GM18498 (cell line): Measurements from ENCODE around the gene DRC3.

Source experiments
- ATAC-seq: cut with Tn5 transposase; IDR thresholded peaks from one replicate; pipeline ENCODE4 v1.9.1; 2021; ENCODE audit warnings: mild to moderate bottlenecking, moderate library complexity; ENCODE audit not compliant: unreplicated experiment

The DRC3 gene

DNA sequence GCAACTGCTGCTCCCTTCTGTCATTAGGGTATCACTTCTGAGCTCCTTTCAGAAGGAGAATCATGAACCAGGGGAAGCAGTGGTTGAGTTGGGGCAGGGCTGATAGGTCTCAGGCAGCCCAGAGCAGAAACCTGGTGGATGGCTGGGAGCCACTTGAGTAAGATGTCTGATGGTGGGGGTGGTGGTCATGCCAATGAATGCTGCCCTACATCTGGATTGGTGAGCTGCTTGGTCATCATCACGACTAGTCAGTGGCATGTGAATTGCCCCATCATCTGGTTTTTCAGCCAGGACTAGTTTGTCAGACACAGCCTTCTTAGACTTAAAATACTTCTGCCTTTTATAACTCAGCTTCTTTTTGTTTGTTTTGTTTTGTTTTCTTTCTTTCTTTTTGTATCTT, 69.1 kb downstream of the DRC3 start:
- no peak for ATAC-seq

DNA sequence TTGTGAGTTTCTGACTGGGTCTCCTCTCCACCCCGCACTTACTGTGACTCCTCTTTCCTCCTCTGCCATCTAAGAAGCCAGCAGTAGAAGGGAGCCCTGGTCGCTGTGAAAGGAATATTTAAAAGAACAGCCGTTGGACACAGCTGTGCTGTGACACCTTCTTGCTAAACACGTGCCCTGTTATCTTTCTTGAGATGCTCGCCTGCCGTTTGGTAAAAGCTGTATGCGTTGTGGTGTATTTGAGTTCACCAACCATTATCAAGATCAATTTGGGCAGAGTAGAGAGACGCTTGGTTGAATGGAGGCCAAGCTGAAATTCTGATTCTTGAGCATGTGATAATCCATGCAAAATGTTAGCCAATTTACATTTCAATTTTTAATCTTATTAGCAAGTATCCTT, 70.3 kb downstream of the DRC3 start:
- no peak for ATAC-seq

DNA sequence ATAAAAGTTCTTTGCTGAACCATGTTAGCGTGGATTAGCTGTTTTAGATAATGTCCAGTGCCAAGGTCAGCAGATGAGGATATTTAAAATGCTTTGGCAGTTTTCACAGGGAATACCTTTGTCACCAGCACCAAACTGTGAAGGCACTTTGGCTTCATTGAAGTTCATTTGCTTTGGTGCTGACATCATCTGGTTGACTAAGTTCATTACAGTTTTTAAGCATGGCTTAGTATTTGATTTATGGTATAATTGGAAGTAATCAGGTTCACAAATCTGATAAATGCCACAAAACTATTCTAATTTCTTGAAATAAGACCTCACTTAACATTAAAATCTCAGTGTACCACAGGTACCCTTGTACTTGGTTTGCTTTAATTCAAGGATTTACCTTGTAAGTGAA, 70.8 kb downstream of the DRC3 start:
- no peak for ATAC-seq

DNA sequence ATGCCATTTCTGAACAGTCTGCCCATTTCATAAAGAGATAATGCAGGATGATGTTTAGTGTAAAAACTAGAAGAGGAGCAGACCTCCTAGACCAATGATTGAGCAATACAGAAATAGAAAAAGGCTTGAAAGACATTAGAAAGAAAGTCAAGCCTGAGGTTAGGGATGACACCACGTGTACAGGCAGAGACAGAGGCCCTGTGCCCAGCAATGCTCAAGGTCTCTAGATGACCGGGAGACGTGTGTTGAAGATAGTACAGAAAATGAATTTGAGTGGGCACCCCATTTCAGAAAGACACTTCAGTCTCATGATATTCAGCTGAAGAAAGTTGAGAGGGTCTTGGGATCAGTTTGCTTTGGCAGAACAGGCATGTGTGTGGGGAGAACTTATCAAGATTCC, 71.9 kb downstream of the DRC3 start:
- ATAC-seq, result no peak

DNA sequence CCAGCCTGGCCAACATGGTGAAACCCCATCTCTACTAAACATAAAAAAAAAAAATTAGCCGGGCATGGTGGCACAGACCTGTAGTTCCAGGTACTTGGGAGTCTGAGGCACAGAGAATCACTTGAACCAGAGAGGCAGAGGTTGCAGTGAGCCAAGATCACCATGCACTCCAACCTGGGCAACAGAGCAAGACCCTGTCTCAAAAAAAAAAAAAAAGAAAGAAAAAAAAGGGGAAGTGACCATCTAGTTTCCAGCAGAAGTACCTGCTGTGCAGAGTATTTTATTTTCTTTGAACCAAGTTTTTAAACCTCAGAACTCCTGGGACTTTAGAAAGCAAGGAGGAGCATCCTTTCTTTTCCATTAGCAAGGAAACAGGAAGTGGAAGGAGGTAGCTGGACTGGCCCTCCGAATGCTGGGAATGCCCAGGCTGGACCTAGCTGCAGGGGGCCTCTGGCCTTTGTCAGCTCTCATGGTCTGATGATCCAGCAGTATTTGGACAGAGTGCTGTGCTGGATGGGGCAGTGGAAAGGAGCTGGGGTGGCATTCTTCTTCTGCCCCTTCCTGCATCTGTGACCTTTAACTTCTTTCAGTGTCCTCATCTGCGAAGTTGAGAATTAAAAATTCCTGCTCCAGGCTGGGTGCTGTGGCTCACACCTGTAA, 73.2 kb downstream of the DRC3 start:
- no peak for ATAC-seq

DNA sequence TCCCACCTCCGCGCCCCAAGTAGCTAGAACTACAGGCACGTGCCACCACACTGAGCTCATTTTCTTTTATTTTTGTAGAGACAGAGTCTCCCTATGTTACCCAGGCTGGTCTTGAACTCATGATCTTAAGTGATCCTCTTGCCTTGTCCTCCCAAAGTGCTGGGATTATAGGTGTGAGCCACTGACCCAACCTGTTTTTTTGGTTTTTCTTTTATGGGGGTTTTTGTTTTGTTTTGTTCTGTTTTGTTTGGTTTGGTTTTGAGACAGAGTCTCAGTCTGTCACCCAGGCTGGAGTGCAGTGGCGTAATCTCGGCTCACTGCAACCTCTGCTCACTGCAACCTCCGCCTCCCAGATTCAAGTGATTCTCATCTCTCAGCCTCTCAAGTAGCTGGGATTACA, 82.9 kb downstream of the DRC3 start:
- ATAC-seq, result no peak

DNA sequence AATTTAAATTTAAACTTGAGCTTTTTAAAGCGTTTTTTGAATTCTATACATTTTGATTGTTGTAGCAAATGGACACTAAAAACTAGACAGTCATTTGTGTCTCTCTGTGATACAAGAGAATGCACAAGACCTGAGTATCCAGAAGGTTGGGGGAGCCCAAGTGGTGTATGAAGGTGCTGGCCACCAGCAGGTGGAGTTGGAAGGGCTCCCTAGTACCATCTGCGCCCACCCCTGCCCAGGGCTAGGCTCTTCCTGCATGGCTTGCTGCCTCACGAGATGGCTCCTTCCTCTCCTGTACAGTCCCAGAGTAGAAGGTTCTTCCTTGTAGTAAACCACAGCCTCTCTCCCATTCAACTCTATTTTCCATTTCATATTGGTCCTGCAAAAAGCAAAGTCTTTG, 83.6 kb downstream of the DRC3 start:
- ATAC-seq, result no peak

DNA sequence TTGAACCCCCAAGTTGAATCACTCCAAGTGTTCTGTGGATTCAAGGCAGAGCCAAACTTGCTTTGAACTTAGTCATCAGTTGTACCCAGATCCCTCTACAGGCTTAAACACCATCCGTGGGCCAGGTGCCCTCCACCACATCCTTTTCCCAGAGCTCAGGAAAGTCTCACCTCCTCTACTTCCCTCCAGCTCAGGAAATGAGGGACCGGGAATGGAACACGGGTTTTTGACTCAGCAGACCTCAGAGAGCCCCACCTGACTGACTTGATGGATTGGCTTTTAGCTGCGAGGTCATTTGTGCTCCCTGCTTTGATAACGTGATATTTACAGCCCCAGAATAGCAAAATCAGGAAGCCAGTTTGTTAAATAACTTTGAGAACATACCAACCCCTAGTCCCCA, 86.6 kb downstream of the DRC3 start:
- no peak for ATAC-seq

DNA sequence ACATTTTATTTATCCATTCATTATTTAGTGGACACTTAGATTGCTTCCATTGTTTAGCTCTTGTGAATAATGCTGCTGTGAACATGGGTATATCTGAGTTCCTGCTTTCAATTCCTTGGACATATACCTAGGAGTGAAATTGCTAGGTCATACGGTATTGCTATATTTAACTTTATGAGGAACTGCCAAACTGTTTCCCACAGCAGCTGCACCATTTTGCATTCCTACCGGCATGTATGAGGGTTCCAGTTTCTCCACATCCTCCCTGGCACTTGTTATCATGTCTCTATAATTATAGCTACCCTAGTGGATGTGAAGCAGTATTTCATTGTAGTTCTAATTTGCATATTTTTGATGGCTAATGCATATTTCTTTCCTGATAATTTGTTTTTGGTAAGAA, 91.4 kb downstream of the DRC3 start:
- no peak for ATAC-seq

DNA sequence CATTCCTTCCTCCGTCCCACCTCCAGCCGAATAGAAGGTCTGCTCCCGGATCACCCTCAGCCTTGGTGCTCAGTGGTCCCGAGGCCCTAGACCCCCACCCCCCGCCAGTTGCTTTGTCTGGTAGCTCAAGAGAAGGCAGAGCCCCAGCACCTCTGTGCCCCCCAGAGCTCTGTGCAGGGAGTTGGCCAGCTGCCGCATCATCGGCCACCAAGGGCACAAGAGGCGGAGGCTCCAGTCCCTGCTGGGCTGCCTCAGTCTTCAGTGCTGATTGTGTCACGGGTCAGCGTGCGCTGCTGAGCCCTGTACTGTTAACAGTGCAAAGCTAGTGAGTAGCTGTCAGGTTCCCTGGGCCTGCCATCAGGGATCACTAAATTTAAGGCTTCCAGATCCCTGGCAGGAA, 92.9 kb downstream of the DRC3 start:
- ATAC-seq, result no peak
